GM12801 (cell line): ENCODE results near the gene TTLL10.

Experiments
- CTCF ChIP-seq: IDR thresholded peaks from one replicate; pipeline ENCODE4 v1.5.1; 2011; ENCODE audit warnings: control low read depth; ENCODE audit not compliant: insufficient read length; ENCODE audit errors: extremely low read depth

TTLL10 gene

GRCh38 chr1:1221887-1222574 lies 48.4 kb downstream of the TTLL10 start:
- no peak for TF ChIP-seq CTCF

GRCh38 chr1:1222575-1223225 lies 49.0 kb downstream of the TTLL10 start:
- no peak for TF ChIP-seq CTCF

- no peak for TF ChIP-seq CTCF
Observed at GRCh38 chr1:1223321-1223720, 49.6 kb downstream of the TTLL10 start.

- no peak for TF ChIP-seq CTCF
Observed at GRCh38 chr1:1223891-1224290, 50.2 kb downstream of the TTLL10 start.

- TF ChIP-seq CTCF: no peak
Observed at GRCh38 chr1:1225238-1225845, 51.7 kb downstream of the TTLL10 start.

- TF ChIP-seq CTCF: no peak
Observed at GRCh38 chr1:1225913-1226312, 52.2 kb downstream of the TTLL10 start.

- no peak for TF ChIP-seq CTCF
Observed at GRCh38 chr1:1226566-1227362, 53.1 kb downstream of the TTLL10 start.
